Stomach (tissue), 4 donors: ENCODE measurements around the gene OLIG3.

Experiments used
- EP300 ChIP-seq: sonication (generic); formaldehyde crosslinking; IDR thresholded peaks from one replicate; pipeline ENCODE4 v1.6.1; 2017; ENCODE audit warnings: antibody characterized with exemption
- POLR2AphosphoS5 ChIP-seq, 3 donors: sonication (generic); formaldehyde crosslinking; IDR thresholded peaks; one replicate each; pipeline ENCODE4 v1.6.1; 2016; ENCODE audit warnings: antibody characterized with exemption in 3 of 3

DNA sequence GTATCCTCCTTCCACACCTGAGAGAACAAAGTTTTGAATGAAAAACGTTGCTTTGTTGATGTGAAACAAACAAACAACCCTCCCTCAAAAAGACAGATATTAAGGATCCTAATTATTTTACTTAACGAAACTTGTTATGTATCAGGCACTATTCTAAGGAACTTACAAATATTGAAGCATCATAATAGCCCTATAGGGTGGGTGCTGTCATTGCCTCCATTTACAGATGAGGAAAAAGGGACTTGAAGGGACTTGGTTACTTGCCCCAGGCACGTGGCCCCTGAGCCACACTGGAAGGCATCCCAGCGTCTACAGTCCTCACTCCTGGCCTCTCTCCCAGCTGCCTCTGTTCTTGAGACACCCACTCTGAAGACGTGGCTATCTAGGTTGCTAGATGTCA, 20.2 kb upstream of the OLIG3 start:
- no peak for TF ChIP-seq POLR2AphosphoS5 (IDR thresholded peaks at IDR 0.05)
- no peak for TF ChIP-seq EP300
